Stomach smooth muscle (tissue), 2 donors: ENCODE results near the gene ANKRD52.
"Not testable (repeated sequence)": the region's sequence is repeated elsewhere in the genome, so short reads cannot be mapped to it uniquely, and the experiment has no call there.

Experiments used
- H3K27ac ChIP-seq: one replicate; pipeline ENCODE4 v1.7.0; 2013; ENCODE audit warnings: mild to moderate bottlenecking, low read length, inconsistent platforms
- H3K27me3 ChIP-seq, 2 donors: one replicate each; pipeline ENCODE4 v1.7.0; 2013; ENCODE audit warnings: low read length in 2 of 2; ENCODE audit not compliant: insufficient read depth in 2 of 2, control insufficient read depth in 1 of 2
- H3K36me3 ChIP-seq, 2 donors: one replicate each; pipeline ENCODE4 v1.7.0; 2013; ENCODE audit warnings: low read length in 2 of 2; ENCODE audit not compliant: control insufficient read depth in 2 of 2, insufficient read depth in 2 of 2
- H3K4me1 ChIP-seq: one replicate; pipeline ENCODE4 v1.7.0; 2013; ENCODE audit warnings: low read length; ENCODE audit not compliant: control insufficient read depth, insufficient read depth
- H3K4me3 ChIP-seq, 2 donors: one replicate each; pipeline ENCODE4 v1.7.0; 2013; ENCODE audit warnings: low read length in 2 of 2
- H3K9ac ChIP-seq, 2 donors: one replicate each; pipeline ENCODE4 v1.7.0; 2013; ENCODE audit warnings: low read length in 2 of 2, mild to moderate bottlenecking in 1 of 2
- H3K9me3 ChIP-seq, 2 donors: one replicate each; pipeline ENCODE4 v1.7.0; 2013; ENCODE audit warnings: low read length in 2 of 2; ENCODE audit not compliant: control insufficient read depth in 2 of 2
- donor health status: healthy.
- donor health status: Pancreatic carcinoma.

ANKRD52 gene

GRCh38 chr12:56296295-56296694 lies 38.1 kb upstream of the ANKRD52 start:
- H3K36me3 ChIP-seq = peaks cover 5% of the 10 kb centered on the region in 2 donors
- H3K4me3 ChIP-seq = no peak overlapping the region
- H3K9me3 ChIP-seq = no peaks in the 10 kb centered on the region
- H3K27me3 ChIP-seq = no peaks in the 10 kb centered on the region
- H3K9ac ChIP-seq = peak overlapping the region in 1 of 2 donors; percentile 10
- H3K4me1 ChIP-seq = peaks cover 26% of the 10 kb centered on the region
- no peak overlapping the region for H3K27ac ChIP-seq

DNA sequence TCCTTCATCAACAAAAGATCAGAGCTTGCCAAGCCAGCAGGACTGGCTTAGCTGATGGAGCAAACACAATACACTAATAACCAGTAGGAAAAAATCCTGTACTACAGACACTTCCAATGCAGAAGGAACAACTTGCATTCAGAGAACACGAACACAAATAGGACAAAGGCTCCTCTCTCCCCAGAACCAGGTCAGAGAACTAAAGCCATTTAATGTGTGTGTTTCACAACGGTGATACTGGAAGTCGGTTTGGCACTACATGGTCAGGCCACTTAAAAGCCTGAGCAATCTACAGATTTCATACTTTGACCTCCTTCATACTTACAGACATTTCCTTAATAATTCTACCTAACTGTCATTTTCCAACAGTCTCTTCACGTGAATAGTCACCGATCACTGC lies 35.6 kb upstream of the ANKRD52 start:
- H3K9ac ChIP-seq = no peak overlapping the region
- peaks cover 9% of the 10 kb centered on the region for H3K4me1 ChIP-seq
- H3K9me3 ChIP-seq = no peaks in the 10 kb centered on the region
- H3K36me3 ChIP-seq = peaks cover 5 to 8% of the 10 kb centered on the region in 2 donors
- H3K27me3 ChIP-seq = no peaks in the 10 kb centered on the region
- no peak overlapping the region for H3K27ac ChIP-seq
- no peak overlapping the region for H3K4me3 ChIP-seq

GRCh38 chr12:56288705-56289387 lies 30.7 kb upstream of the ANKRD52 start:
- Histone ChIP-seq H3K27ac (no peak overlapping the region), H3K36me3 (peaks cover 13 to 18% of the 10 kb centered on the region in 2 donors), H3K27me3 (no peaks in the 10 kb centered on the region), H3K9ac (no peak overlapping the region), H3K4me3 (no peak overlapping the region), H3K9me3 (no peaks in the 10 kb centered on the region), H3K4me1 (peaks cover 5% of the 10 kb centered on the region)

GRCh38 chr12:56286044-56286830 lies 28.1 kb upstream of the ANKRD52 start:
- Histone ChIP-seq H3K36me3 (peaks cover 26 to 31% of the 10 kb centered on the region in 2 donors), H3K4me3 (no peak overlapping the region), H3K4me1 (peaks cover 9% of the 10 kb centered on the region), H3K9ac (no peak overlapping the region), H3K27ac (no peak overlapping the region), H3K27me3 (no peaks in the 10 kb centered on the region), H3K9me3 (no peaks in the 10 kb centered on the region)

DNA sequence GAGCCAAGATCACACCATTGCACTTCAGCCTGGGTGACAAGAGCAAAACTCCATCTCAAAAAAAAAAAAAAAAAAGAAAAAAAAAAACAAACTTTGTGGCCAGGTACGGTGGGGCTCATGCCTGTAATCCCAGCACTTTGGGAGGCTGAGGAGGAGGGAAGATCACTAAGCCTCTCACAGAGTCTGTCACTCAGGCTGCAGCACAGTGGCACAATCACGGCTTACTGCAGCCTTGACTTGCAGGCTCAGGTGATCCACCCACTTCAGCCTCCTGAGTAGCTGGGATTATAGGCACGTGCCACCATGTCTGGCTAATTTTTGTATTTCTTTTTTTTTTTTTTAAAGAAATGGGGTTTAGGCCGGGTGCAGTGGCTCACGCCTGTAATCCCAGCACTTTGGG lies 26.1 kb upstream of the ANKRD52 start:
- H3K4me3 ChIP-seq, H3K9ac ChIP-seq, H3K27me3 ChIP-seq, H3K27ac ChIP-seq, H3K4me1 ChIP-seq, H3K9me3 ChIP-seq: not testable (repeated sequence)
- peaks cover 29 to 38% of the 10 kb centered on the region in 2 donors for H3K36me3 ChIP-seq

DNA sequence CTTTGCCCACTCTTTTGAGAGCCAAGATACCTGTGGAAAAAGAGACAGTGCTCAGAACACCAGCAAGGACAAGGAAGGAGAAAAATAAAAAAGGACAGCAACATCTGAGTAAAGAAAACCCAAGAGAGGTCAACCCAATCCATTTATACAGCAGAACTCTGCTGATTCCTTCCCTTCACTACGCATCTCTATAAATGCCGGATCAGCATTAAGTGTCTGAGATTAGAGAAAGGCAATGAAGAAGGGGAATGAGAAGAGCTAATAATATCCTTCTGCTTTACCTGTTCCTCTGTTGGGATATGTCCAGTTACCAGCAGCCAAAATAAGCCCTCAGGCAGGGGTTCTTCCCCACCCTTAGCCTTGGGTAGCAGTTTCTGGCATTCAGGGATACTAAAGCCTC lies 24.4 kb upstream of the ANKRD52 start:
- Histone ChIP-seq H3K9ac (no peak overlapping the region), H3K27me3 (no peaks in the 10 kb centered on the region), H3K9me3 (no peaks in the 10 kb centered on the region), H3K4me1 (peaks cover 6% of the 10 kb centered on the region), H3K36me3 (peaks cover 39 to 47% of the 10 kb centered on the region in 2 donors), H3K4me3 (no peak overlapping the region), H3K27ac (no peak overlapping the region)

DNA sequence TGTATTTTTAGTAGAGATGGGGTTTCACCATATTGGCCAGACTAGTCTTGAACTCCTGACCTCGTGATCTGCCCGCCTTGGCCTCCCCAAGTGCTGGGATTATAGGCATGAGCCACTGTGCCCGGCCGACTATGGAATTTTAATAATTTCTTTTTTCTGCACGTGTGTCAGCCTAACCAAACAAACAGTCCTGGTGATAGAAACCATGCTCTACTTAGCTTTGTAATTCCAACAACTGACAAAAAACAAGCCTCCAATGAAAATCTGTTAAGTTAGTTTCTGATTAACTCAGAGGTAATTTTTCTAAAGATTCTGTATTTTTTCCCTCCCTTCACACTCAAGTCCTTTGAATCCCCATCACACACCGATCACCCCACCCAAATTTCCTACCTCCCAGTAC lies 23.8 kb upstream of the ANKRD52 start:
- no peak overlapping the region for H3K27ac ChIP-seq
- H3K27me3 ChIP-seq = no peaks in the 10 kb centered on the region
- no peak overlapping the region for H3K4me3 ChIP-seq
- no peak overlapping the region for H3K9ac ChIP-seq
- H3K36me3 ChIP-seq = peaks cover 40 to 47% of the 10 kb centered on the region in 2 donors
- no peaks in the 10 kb centered on the region for H3K9me3 ChIP-seq
- H3K4me1 ChIP-seq = peaks cover 5% of the 10 kb centered on the region

GRCh38 chr12:56280849-56281248 lies 22.7 kb upstream of the ANKRD52 start:
- Histone ChIP-seq H3K27me3 (no peaks in the 10 kb centered on the region), H3K9me3 (no peaks in the 10 kb centered on the region), H3K36me3 (peaks cover 45 to 50% of the 10 kb centered on the region in 2 donors), H3K27ac (no peak overlapping the region), H3K4me1 (peaks cover 4% of the 10 kb centered on the region), H3K9ac (no peak overlapping the region), H3K4me3 (no peak overlapping the region)

GRCh38 chr12:56278905-56279304 lies 20.7 kb upstream of the ANKRD52 start:
- Histone ChIP-seq H3K36me3 (peaks cover 52 to 59% of the 10 kb centered on the region in 2 donors), H3K9ac (no peak overlapping the region), H3K27ac (no peak overlapping the region), H3K4me1 (peaks cover 4% of the 10 kb centered on the region), H3K9me3 (no peaks in the 10 kb centered on the region), H3K4me3 (no peak overlapping the region), H3K27me3 (no peaks in the 10 kb centered on the region)

- Histone ChIP-seq H3K9ac (no peak overlapping the region), H3K27me3 (no peaks in the 10 kb centered on the region), H3K27ac (no peak overlapping the region), H3K4me1 (no peaks in the 10 kb centered on the region), H3K9me3 (no peaks in the 10 kb centered on the region), H3K4me3 (no peak overlapping the region), H3K36me3 (peaks cover 47 to 54% of the 10 kb centered on the region in 2 donors)
These were observed 16.1 kb upstream of the ANKRD52 start for GRCh38 chr12:56274299-56274698.

DNA sequence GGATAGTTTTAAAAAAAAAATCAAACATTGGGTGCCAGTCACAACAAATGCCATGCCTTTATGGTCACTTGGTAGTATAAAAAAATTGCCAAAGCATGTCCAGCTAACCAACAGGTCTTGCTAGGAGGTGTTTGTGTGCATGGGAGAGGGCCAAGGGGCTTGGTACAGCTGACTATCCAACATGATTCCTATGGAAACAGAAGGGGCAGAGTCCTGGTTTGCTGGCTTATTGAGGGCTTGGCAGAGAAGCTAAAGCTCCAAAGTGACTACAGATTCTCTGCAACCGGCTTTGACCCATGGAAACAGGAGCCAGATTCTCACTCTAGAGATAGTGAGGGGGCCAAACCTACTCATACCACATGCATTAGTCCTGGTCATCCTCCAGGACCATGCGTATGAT lies 14.3 kb upstream of the ANKRD52 start:
- H3K27ac ChIP-seq = not testable (repeated sequence)

More for the DNA sequence above, 14.3 kb upstream of the ANKRD52 start:
- not testable (repeated sequence) for H3K9ac ChIP-seq, H3K27me3 ChIP-seq, H3K4me1 ChIP-seq, H3K4me3 ChIP-seq, H3K9me3 ChIP-seq
- H3K36me3 ChIP-seq = peaks cover 43 to 45% of the 10 kb centered on the region in 2 donors
